GM19240 (cell line): Measurements from ENCODE around the gene SLC38A7.
A peak's percentile ranks its signal among the peaks of the same experiment; 100 is the strongest.
"Not testable (repeated sequence)": the region's sequence is repeated elsewhere in the genome, so short reads cannot be mapped to it uniquely, and the experiment has no call there.

Experiments used
- DNase-seq: peaks from one replicate; pipeline ENCODE4 v3.0.0; 2011; ENCODE audit warnings: low spot score; ENCODE audit not compliant: insufficient read length

SLC38A7 gene

GRCh38 chr16:58678716-58679115 is 5.9 kb downstream of the SLC38A7 start:
- no peak for DNase-seq

- no peak for DNase-seq
Observed at GRCh38 chr16:58678269-58678668, 6.3 kb downstream of the SLC38A7 start.

GRCh38 chr16:58670946-58671583 is 13.5 kb downstream of the SLC38A7 start:
- no peak for DNase-seq

GRCh38 chr16:58670177-58670576 is 14.4 kb downstream of the SLC38A7 start:
- no peak for DNase-seq

- DNase-seq = no peak
Observed at GRCh38 chr16:58665200-58665599, 19.4 kb downstream of the SLC38A7 start.

GRCh38 chr16:58661199-58661830 is 23.3 kb downstream of the SLC38A7 start:
- DNase-seq = peak; percentile 48

- DNase-seq = not testable (repeated sequence)
Observed at GRCh38 chr16:58659911-58660310, 24.7 kb downstream of the SLC38A7 start.

- DNase-seq = no peak
Observed at GRCh38 chr16:58658796-58659211, 25.8 kb downstream of the SLC38A7 start.

GRCh38 chr16:58656899-58657298 is 27.7 kb downstream of the SLC38A7 start:
- DNase-seq = no peak

GRCh38 chr16:58655215-58655596 is 29.4 kb downstream of the SLC38A7 start:
- no peak for DNase-seq

GRCh38 chr16:58654560-58655214 is 29.9 kb downstream of the SLC38A7 start:
- DNase-seq = no peak

- DNase-seq = no peak
Observed at GRCh38 chr16:58652741-58653140, 31.8 kb downstream of the SLC38A7 start.

GRCh38 chr16:58651965-58652348 is 32.6 kb downstream of the SLC38A7 start:
- DNase-seq = no peak

GRCh38 chr16:58649707-58650106 is 34.9 kb downstream of the SLC38A7 start:
- DNase-seq = no peak

- no peak for DNase-seq
Observed at GRCh38 chr16:58647107-58647506, 37.5 kb downstream of the SLC38A7 start.

- no peak for DNase-seq
Observed at GRCh38 chr16:58644765-58645487, 39.6 kb downstream of the SLC38A7 start.

GRCh38 chr16:58644108-58644507 is 40.5 kb downstream of the SLC38A7 start:
- DNase-seq = no peak

- no peak for DNase-seq
Observed at GRCh38 chr16:58640949-58641348, 43.6 kb downstream of the SLC38A7 start.

- no peak for DNase-seq
Observed at GRCh38 chr16:58639836-58640235, 44.7 kb downstream of the SLC38A7 start.

- DNase-seq = no peak
Observed at GRCh38 chr16:58639230-58639629, 45.3 kb downstream of the SLC38A7 start.

- DNase-seq = no peak
Observed at GRCh38 chr16:58638148-58639036, 46.2 kb downstream of the SLC38A7 start.
